ENCODE measurements around the gene GATAD2A. TPM values are rescaled to one million over a fixed set of nuclear protein-coding genes. Genes with fewer than 3 reads are reported as not detected.

GATAD2A gene
- total RNA-seq, 1 donor = 44.5 TPM

GRCh38 chr19:19540064-19540714 lies 134.7 kb downstream of the GATAD2A start:
- H3K4me3 ChIP-seq (ENCODE audit: low read depth, low read length) = peak overlapping the region; percentile 34
- peak; percentile 67 for DNase-seq (ENCODE audit: low read depth)
- no peak for TF ChIP-seq CTCF (IDR thresholded peaks at IDR 0.05; ENCODE audit: insufficient read depth, low read depth, low read length)

GRCh38 chr19:19540715-19541515 lies 135.4 kb downstream of the GATAD2A start:
- no peak for DNase-seq (ENCODE audit: low read depth)
- no peak for TF ChIP-seq CTCF (IDR thresholded peaks at IDR 0.05; ENCODE audit: insufficient read depth, low read depth, low read length)
- peak overlapping the region; percentile 34 for H3K4me3 ChIP-seq (ENCODE audit: low read depth, low read length)

GRCh38 chr19:19541616-19542015 lies 136.1 kb downstream of the GATAD2A start:
- no peak overlapping the region for H3K4me3 ChIP-seq (ENCODE audit: low read depth, low read length)
- no peak for DNase-seq (ENCODE audit: low read depth)
- no peak for TF ChIP-seq CTCF (IDR thresholded peaks at IDR 0.05; ENCODE audit: insufficient read depth, low read depth, low read length)

GRCh38 chr19:19542507-19542906 lies 137.0 kb downstream of the GATAD2A start:
- no peak overlapping the region for H3K4me3 ChIP-seq (ENCODE audit: low read depth, low read length)
- no peak for DNase-seq (ENCODE audit: low read depth)
- TF ChIP-seq CTCF (IDR thresholded peaks at IDR 0.05; ENCODE audit: insufficient read depth, low read depth, low read length) = no peak

- no peak for TF ChIP-seq CTCF (IDR thresholded peaks at IDR 0.05; ENCODE audit: insufficient read depth, low read depth, low read length)
- no peak overlapping the region for H3K4me3 ChIP-seq (ENCODE audit: low read depth, low read length)
- no peak for DNase-seq (ENCODE audit: low read depth)
Measured at GRCh38 chr19:19543101-19543500, 137.6 kb downstream of the GATAD2A start.

GRCh38 chr19:19543640-19544039 lies 138.2 kb downstream of the GATAD2A start:
- no peak for TF ChIP-seq CTCF (IDR thresholded peaks at IDR 0.05; ENCODE audit: insufficient read depth, low read depth, low read length)
- no peak for DNase-seq (ENCODE audit: low read depth)
- no peak overlapping the region for H3K4me3 ChIP-seq (ENCODE audit: low read depth, low read length)

Measured in fibroblast of villous mesenchyme (primary cell).